HT1080 (cell line): Measurements from ENCODE around the gene PM20D2. TPM values are rescaled to one million over a fixed set of nuclear protein-coding genes. Genes with fewer than 3 reads are reported as not detected.
A peak's percentile ranks its signal among the peaks of the same experiment; 100 is the strongest.

Experiments
- DNase-seq: peaks from one replicate; pipeline ENCODE4 v3.0.0-alpha.2; 2015; ENCODE audit warnings: low read depth
- total RNA-seq: library from RNA; depleted of rRNA; stranded (reverse); fragments of >200 nt; shearing (Covaris generic); gene quantifications from 2 replicates; pipeline ENCODE4 v1.2.3, GENCODE V29; 2014; rRNA removed

The PM20D2 gene
- total RNA-seq, 1 experiment from 2014 or later = 22.4 TPM

DNA sequence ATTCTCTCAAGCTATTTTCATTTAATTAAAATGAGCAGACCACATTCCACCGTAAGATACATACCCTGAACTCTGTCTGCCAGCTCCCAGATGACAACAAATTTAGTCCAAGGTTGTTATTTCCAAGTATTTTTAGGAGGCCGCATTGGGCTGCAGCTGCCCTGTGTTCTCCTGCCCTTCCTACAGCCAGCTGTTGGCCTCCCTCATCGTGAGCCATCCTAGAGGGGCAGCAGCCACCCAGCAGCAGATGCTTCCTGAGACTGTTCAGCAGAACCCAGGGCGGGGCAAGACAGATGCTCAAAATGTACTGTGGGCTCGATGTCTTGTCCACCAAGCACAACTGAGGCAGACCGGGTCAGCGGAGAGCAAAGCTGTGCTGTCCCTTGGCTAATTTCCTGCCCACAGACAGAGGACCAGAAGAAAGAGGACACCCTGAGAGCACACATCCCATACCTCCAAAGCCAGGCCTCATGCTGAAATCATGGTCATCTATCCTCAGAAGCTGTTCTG lies 54.9 kb downstream of the PM20D2 start:
- no peak for DNase-seq

DNA sequence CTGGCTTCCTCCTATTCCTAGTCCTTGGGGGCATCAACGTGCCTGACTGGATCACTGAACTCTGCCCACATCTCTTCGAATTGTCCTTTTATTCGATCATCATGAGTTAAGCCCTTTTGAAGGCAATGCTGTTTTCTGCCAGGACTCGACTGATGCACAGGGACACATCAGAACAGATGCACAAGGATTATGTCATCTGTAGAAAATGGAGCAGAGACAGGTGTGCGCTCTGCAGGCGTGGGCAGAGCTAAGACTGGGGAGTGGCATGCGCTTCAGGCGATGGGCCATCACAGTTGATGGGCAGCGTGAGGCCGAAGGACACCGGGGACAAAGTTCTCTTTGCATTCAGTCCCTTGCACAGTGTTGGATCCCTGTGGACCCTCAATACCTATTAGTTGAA lies 58.2 kb downstream of the PM20D2 start:
- DNase-seq = no peak

DNA sequence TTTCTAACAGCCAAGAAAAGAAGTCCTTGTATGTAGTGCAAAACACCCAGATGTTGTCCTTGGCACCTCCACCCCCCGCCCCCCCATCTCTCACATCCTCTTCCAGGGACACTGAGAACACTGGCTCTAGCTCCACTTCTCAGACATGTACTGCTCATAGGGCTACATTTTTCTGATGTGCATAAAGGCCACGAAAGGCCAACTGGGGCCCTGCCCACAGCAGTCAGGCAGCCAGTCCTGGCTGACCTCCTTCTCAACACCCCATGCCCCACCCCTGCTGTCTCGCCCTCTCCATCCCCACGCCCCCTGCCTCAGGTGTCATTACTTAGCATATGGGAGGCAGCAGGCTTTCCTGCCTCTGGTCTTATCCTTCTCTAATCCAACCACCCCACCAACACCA lies 60.0 kb downstream of the PM20D2 start:
- DNase-seq = no peak

DNA sequence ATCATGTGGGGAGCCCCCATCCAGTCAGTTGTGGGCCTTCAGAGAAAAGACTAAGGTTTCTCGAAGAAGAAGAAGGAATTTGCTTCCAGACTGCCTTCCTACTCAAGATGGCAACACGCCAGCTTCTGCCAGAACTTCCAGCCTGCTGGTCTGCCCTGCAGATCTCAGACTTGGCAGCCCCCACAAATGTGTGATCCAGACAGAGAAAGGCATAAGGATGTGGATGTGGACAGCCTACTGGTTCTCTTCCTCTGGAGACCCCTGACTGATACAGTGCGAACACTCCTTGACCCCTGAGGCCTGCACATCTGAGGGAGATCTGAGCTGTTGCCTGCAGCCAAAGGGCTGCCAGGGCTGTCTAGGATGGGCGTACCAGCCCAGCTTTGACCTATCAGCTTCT lies 62.7 kb downstream of the PM20D2 start:
- no peak for DNase-seq

DNA sequence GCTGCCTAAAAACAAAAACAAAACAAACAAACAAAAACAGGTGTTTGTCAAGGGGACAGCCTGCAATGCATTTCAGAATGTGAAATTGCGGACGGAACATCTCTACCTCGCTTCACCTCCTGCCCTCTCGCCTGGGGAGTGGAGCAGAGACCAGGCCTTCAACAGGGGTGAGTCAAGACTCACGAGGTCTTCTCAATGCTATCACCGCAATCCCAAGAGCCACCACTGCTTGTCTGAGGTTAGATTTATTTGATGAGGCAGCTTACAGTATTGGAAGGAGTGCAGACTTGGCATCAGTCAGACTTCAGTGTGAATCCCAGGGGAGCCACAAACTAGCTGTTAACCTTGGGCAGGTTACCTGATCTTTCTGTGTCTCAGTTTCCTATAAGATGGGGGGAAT lies 63.6 kb downstream of the PM20D2 start:
- DNase-seq = peak; percentile 30

DNA sequence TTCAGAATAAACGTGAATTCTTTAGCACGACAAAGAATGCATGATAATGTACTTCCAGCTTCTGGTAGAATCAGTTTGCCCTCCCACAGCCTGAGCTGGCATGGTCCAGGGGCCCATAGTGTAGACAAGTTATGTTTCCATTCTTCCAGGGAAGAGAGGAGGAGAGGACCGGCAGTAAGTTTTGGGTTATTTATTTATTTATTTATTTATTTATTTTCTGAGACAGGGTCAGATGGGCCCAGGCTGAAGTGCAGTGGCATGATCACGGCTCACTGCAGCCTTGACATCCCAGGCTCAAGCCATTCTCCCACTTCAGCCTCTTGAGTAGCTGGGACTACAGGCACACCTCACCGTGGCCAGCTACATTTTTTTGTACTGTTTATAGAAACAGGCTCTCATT lies 66.6 kb downstream of the PM20D2 start:
- no peak for DNase-seq

DNA sequence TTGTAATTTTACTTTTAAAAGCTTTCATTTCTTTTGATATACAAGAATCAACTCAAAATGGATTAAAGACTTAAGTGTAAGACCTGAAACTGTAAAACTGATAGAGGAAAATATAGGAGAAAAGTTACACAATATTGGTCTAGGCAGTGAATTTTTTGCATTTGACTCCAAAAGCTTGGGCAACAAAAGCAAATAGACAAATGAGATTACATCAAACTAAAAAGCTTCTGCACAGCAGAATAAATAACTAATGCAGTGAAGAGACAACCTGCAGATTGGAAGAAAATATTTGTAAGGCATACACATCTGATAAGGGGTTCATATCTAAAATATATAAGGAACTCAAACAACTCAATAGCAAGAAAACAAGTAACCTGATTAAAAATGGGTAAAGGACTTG lies 68.3 kb downstream of the PM20D2 start:
- no peak for DNase-seq

Other genes starting within 250 kb of the PM20D2 start
- gene RNGTT, start 182.4 kb upstream of the PM20D2 start, total RNA-seq = 17.0 and 18.1 TPM in 2 replicates
- gene PNRC1, start 65.3 kb upstream of the PM20D2 start, total RNA-seq = 7.7 and 10.8 TPM in 2 replicates
- gene SRSF12, start 28.0 kb upstream of the PM20D2 start, total RNA-seq = not detected in 2 replicates
- not detected in 2 replicates for gene GABRR1, start 71.3 kb downstream of the PM20D2 start, total RNA-seq
- 0.10 TPM in 1 of 2 replicates, not detected in the other for gene GABRR2, start 169.2 kb downstream of the PM20D2 start, total RNA-seq
- gene UBE2J1, start 206.7 kb downstream of the PM20D2 start, total RNA-seq = 21.2 and 25.1 TPM in 2 replicates